OCI-LY1 (cell line): ENCODE data around the gene ALDH1A2.

Experiments used
- H2AFZ ChIP-seq: fragments of 200-600 bp; sonication (generic), shearing (Covaris generic); 2 replicates; pipeline ENCODE4 v1.6.0; 2014; ENCODE audit warnings: antibody characterized with exemption, mild to moderate bottlenecking, low read length
- H3F3A ChIP-seq: fragments of 200-600 bp; sonication (generic), shearing (Covaris generic); 2 replicates; pipeline ENCODE4 v1.6.0; 2014; ENCODE audit warnings: mild to moderate bottlenecking, antibody characterized with exemption, low read length, moderate library complexity; ENCODE audit not compliant: insufficient read depth
- H3K27ac ChIP-seq: fragments of 200-600 bp; sonication (generic); 2 replicates; pipeline ENCODE4 v1.5.1; 2014; ENCODE audit warnings: low read length, mixed run types, mild to moderate bottlenecking, low read depth; ENCODE audit not compliant: poor library complexity, severe bottlenecking
- H3K27me3 ChIP-seq: fragments of 200-600 bp; sonication (generic); 2 replicates; pipeline ENCODE4 v1.6.0; 2014; ENCODE audit warnings: antibody characterized with exemption, mild to moderate bottlenecking, low read length, moderate library complexity; ENCODE audit not compliant: insufficient read depth
- H3K36me3 ChIP-seq: fragments of 200-600 bp; sonication (generic); 2 replicates; pipeline ENCODE4 v1.6.1; 2014; ENCODE audit warnings: mild to moderate bottlenecking, antibody characterized with exemption, low read length, moderate library complexity, mixed read lengths; ENCODE audit not compliant: insufficient read depth
- H3K4me1 ChIP-seq: fragments of 200-600 bp; sonication (generic); 2 replicates; pipeline ENCODE4 v1.5.1; 2014; ENCODE audit warnings: mild to moderate bottlenecking, low read length, moderate library complexity; ENCODE audit not compliant: insufficient read depth, severe bottlenecking
- H3K4me2 ChIP-seq: fragments of 200-600 bp; sonication (generic), shearing (Covaris generic); 2 replicates; pipeline ENCODE4 v1.6.1; 2014; ENCODE audit warnings: low read length
- H3K4me3 ChIP-seq: fragments of 200-600 bp; sonication (generic); 2 replicates; pipeline ENCODE4 v1.5.1; 2014; ENCODE audit warnings: low read length, low read depth, mild to moderate bottlenecking, mixed read lengths; ENCODE audit not compliant: poor library complexity, severe bottlenecking
- H3K79me2 ChIP-seq: fragments of 200-600 bp; shearing (Covaris generic); 2 replicates; pipeline ENCODE4 v1.6.1; 2016; ENCODE audit warnings: mixed run types, low read length, mixed read lengths; ENCODE audit not compliant: insufficient read depth
- H3K9ac ChIP-seq: fragments of 200-600 bp; sonication (generic), shearing (Covaris generic); 2 replicates; pipeline ENCODE4 v1.6.1; 2014; ENCODE audit warnings: mild to moderate bottlenecking, low read length, mixed read lengths
- H3K9me2 ChIP-seq: fragments of 200-600 bp; sonication (generic), shearing (Covaris generic); 2 replicates; pipeline ENCODE4 v1.6.1; 2014; ENCODE audit warnings: low read depth, mild to moderate bottlenecking, low read length, mixed read lengths
- H3K9me3 ChIP-seq: fragments of 200-600 bp; shearing (Covaris generic); 2 replicates; pipeline ENCODE4 v1.6.1; 2014; ENCODE audit warnings: low read length, mixed read lengths
- H4K20me1 ChIP-seq: fragments of 200-600 bp; sonication (generic), shearing (Covaris generic); 2 replicates; pipeline ENCODE4 v1.6.0; 2016; ENCODE audit warnings: mild to moderate bottlenecking, low read length; ENCODE audit not compliant: insufficient read depth
- CTCF ChIP-seq: fragments of 200-600 bp; sonication (generic), shearing (Covaris generic); IDR thresholded peaks from 2 replicates; pipeline ENCODE4 v1.5.1; 2017; ENCODE audit warnings: mild to moderate bottlenecking, antibody characterized with exemption, low read length, moderate library complexity, mixed read lengths
- EZH2 ChIP-seq: fragments of 200-600 bp; sonication (generic), shearing (Covaris generic); IDR thresholded peaks from 2 replicates; pipeline ENCODE4 v1.8.0; 2017; ENCODE audit warnings: borderline replicate concordance, mixed run types, mild to moderate bottlenecking, antibody characterized with exemption, low read length, moderate library complexity, mixed read lengths

ALDH1A2 gene

GRCh38 chr15:57909388-57909787 lies 156.1 kb downstream of the ALDH1A2 start:
- no peak overlapping the region for H2AFZ ChIP-seq
- no peak overlapping the region for H3K4me3 ChIP-seq
- H3K9me2 ChIP-seq = no peaks in the 10 kb centered on the region
- no peaks in the 10 kb centered on the region for H3K79me2 ChIP-seq
- H4K20me1 ChIP-seq = no peaks in the 10 kb centered on the region
- H3K27me3 ChIP-seq = no peaks in the 10 kb centered on the region; the same call in 1 of the 2 replicates
- no peaks in the 10 kb centered on the region for H3K9me3 ChIP-seq
- no peaks in the 10 kb centered on the region for H3F3A ChIP-seq
- H3K36me3 ChIP-seq = no peaks in the 10 kb centered on the region
- H3K27ac ChIP-seq = no peak overlapping the region
- H3K4me1 ChIP-seq = no peaks in the 10 kb centered on the region
- TF ChIP-seq CTCF (no peak), EZH2 (no peak)
- H3K9ac ChIP-seq = no peak overlapping the region
- no peak overlapping the region for H3K4me2 ChIP-seq

- Histone ChIP-seq H3K9me3 (no peaks in the 10 kb centered on the region), H4K20me1 (no peaks in the 10 kb centered on the region)
- no peak for TF ChIP-seq CTCF
- no peak for TF ChIP-seq EZH2
These were observed 161.9 kb downstream of the ALDH1A2 start for GRCh38 chr15:57903626-57904025.

More at GRCh38 chr15:57903626-57904025, 161.9 kb downstream of the ALDH1A2 start:
- Histone ChIP-seq H3K9me2 (no peaks in the 10 kb centered on the region), H3K4me2 (no peak overlapping the region), H3K4me1 (no peaks in the 10 kb centered on the region), H3K9ac (no peak overlapping the region), H3K27me3 (no peaks in the 10 kb centered on the region), H3K36me3 (no peaks in the 10 kb centered on the region), H2AFZ (no peak overlapping the region), H3F3A (no peaks in the 10 kb centered on the region), H3K79me2 (no peaks in the 10 kb centered on the region), H3K27ac (no peak overlapping the region), H3K4me3 (no peak overlapping the region)
